GM21528 (cell line): ENCODE results near the gene TNP2.
"Not testable (repeated sequence)": the region's sequence is repeated elsewhere in the genome, so short reads cannot be mapped to it uniquely, and the experiment has no call there.

Experiments used
- ATAC-seq: cut with Tn5 transposase; IDR thresholded peaks from one replicate; pipeline ENCODE4 v1.9.1; 2021; ENCODE audit warnings: mild to moderate bottlenecking, moderate library complexity; ENCODE audit not compliant: unreplicated experiment, low FRiP score

TNP2 gene

DNA sequence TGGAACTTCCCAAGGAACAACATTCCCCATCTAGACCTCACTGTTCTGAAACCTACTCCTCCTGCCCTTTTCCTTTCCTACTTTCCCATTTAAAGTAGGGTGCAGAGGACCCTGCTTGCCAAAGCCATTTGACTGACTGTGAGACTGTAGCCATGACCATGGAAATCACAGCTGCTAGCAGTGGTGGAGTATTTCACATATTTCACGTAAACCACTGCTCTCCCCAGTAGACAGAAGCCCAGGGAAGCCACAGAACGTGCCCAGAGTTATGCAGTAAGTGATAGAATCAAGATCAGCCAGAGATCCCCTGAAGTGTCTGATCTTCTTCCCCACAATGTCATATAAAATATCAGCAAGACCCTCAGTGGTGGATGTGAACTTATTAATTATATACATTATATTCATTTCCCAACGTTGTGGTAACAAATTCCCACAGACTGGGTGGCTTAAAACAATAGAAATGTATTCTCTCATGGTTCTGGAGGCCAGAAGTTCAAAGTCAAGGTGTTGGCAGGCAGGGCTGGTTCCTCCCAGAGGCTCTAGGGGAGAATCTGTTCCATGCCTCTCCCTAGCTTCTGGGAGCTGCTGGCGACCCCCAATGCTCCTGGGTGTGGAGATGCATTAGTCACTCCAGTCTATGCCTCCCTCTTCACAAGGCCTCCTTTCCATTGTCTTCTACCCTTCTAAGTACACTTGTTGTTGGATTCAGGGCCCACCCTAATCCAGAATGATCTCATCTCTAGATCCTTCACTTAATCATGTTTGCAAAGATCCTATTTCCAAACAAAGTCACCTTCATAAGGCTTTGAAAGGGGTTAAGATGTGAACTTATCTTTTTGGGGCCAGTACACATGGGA, 32.7 kb upstream of the TNP2 start:
- ATAC-seq, result no peak

DNA sequence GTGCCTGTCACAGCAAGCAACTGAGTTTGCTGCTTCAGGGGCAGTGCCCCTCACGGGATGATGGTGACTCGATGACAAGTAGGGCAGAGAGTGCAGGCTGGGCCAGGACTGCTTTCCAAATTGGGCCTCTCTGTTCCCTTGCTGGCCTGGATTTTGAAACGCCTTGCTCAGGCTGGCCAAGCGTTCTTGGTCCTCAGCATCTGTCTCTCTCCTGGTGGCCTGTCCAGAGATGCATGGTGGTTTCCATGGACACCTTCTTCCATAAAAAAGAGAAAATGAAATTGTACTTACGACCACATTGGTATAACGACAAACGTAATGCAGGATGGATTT, 31.4 kb upstream of the TNP2 start:
- ATAC-seq, result no peak

DNA sequence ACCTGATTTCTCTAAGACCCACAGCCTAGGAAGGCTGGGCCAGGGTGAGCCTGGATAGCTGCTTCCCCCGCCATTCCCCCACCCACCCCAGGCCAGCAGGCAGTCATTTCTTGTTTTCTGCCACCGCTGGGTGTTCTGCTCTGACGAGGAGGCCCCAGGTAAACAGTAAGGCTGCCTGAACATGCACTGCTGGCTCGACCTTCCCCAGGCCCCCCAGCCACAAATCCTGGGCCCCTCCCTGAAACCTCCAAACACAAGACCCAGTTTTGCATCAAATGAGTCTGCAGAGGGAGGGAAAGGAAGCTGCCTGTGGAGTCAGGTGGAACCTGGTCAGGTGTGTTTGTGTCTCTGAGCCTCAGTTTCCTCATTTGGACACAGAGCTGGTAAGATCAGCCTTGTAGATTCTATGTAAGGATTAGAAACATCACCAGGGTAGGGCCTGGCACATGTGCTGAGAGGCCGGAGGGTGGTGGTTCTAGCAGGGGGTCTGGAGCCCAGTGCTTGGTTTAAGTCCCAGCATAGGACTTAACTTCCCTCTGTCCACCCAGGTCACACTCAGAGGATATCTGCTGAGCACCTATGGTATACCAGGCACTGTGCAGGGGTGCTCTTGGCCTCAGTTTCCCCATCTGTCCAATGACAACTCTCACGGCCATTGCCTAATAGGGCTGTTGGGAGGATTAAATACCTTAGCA, 30.9 kb upstream of the TNP2 start:
- no peak for ATAC-seq

DNA sequence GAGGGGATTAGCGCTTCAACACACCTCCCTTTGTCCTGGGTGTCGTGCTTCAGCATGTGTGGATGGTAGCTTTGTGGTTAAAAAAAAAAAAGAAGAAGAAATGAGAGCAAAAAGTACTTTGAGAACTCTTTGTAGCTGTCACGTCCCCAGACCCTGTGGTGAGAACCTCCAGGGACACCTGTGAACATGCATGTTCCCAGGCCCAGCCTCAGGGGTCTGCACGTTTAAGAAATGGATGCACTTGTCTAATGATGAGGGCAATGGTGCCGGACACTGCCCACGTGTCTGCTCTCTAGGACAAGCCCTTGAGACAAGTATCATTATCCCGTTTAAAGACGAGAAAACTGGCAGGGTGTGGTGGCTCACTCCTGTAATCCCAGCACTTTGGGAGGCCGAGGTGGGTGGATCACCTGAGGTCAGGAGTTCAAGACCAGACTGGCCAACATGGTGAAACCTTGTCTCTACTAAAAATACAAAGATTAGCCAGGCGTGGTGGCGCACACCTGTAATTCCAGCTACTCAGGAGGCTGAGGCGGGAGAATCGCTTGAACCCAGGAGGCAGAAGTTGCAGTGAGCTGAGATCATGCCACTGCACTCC, 29.9 kb upstream of the TNP2 start:
- ATAC-seq, result not testable (repeated sequence)

DNA sequence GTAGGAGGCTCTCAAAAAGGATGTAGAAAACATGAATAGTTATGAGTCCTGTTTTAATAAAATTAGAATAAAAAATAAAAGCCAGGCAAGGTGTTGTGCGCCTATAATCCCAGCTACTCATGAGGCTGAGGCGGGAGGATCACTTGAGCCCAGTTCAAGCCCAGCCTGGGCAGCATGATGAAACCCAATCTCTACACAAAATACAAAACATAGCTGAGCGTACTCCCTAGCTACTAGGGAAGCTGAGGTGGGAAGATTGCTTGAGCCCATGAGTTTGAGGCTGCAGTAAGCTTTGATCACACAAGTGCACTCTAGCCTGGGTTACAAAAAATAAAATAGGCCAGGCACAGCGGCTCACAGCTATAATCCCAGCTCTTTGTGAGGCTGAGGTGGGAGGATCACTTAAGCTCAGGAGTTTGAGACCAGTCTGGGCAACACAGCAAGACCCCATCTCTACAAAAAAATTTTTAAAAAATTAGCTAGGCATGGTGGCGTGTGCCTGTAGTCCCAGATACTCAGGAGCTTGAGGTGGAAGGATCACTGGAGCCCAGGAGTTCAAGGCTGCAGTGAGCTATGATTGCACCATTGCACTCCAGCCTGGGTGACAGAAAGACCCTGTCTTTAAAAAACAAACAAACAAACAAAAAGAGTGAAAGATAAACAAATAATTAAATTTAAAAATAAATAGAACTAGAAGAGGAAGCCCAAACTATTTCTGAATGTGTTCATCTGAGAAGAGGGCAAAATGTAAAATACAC, 29.2 kb upstream of the TNP2 start:
- no peak for ATAC-seq

DNA sequence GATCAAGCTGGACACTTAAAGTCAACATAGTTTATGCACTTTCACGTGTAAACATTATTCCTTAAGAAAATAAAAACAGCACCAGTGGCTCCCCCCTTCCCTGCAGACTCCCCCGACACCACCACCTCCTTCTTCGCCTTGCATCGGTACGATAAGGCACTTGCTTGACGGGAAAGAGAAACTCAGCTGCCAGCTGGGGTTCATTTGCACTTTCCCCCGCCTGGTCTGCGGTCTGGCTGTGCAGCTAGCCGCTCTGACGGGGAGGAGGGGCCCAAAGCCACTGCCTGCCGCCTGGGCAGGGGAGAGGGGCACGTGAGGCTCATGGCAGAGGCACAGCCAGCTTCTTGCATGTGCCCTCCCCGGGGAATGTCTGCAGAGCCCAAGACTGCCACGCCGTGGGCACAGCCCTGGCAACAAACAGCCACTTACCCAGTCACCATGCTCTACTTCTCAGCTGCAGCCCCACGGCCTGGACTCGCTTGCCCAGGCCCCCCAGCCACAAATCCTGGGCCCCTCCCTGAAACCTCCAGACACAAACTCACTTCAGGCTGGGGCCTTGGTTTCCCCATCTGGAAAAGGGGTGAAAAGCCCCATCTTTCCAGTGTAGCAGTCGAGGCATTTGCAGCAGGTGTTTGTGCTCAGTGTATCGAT, 28.5 kb upstream of the TNP2 start:
- peak; percentile 69 for ATAC-seq

DNA sequence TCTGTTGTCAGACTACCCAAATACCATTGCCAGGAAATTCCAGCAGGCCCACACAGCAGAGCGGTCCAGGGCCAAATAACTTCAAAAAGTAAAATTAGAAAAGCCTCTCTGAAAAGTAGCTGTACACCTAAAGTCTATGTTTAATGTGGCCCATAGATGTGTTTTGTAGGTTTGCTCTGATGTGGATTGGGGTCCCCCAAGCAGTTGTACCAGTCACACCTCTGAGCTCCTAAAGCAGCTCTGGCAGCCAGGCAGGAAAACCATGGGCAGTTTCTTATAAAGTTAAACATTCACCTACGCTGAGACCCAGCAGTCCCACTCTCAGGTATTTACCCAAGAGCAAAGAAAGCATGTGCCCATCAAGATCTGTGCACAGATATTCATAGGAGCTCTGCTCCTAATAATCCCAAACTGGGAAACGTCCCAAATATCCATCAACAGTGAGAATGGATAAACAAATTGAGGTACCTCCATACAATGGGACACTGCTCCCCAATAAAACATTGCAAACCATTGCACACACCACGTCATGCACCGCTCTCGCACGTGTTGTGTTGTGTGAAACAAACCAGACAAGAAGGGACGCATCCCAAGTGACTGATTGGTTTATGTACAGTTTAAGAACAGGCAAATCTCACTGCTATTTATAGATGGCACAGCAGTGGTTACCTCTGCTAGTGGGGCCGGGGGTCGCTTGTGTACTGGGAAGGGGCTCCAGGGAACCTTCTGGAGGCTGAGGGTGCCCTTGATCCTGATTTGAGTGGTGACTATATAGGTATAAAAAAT, 27.8 kb upstream of the TNP2 start:
- peak; percentile 23 for ATAC-seq

DNA sequence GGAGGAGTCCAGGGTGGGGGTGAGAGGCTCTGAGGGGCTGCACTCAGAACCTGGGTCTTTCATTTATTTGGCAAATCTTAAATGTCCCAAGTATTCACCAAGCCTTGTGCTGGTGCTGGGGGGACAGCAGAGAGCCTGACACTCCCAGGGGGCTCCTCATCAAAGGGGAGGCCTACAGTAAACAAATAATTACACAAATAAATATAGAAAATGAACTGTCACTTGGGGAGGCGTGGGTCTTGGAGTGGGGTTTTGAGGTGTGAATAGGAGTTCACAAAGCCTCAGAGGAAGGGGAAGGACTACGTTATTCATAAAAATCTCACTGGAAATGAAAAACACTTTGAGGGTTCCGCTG, 27.2 kb upstream of the TNP2 start:
- no peak for ATAC-seq

DNA sequence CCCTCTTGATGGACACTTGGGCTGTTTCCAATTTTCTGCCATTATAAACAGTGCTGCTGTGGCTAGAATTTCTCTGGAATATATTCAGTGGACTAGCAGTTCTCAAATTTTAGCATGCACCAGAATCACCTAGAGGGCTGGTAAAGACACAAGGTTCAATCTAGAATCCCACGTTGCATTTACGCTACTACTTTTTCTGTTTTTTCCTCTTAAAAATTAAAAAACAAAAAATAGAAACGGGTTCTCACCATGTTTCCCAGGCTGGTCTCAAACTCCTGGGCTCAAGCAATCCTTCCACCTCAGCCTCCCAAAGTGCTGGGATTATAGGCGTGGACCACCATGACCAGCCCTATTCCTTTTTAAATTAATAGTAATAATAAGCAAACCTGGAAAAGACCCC, 26.5 kb upstream of the TNP2 start:
- ATAC-seq, result no peak

DNA sequence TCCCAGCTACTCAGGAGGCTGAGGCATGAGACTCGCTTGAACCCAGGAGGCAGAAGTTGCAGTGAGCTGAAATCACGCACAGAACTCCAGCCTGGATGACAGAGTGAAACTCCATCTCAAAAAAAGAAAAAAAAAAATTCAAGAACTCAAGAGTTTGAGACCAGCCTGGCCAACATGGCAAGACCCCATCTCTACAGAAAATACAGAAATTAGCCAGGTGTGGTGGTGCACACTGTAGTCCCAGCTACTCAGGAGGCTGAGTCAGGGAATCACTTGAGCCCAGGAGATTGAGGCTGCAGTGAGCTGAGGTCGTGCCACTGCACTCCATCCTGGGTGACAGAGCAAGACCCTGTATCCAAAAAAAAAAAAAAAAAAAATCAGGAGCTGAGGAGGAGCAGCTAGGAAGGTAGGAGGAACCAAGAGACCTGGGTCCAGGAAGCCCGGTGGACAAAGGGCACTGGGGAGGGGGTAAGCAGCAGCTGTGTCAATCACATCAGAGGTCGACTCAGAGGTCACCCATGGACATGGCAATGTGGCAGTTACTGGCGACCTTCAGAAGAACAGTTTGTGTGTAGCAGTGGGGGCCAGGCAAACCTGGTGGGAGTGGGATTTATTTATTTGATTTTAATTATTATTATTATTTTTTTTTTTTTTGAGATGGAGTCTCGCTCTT, 23.1 kb upstream of the TNP2 start:
- ATAC-seq, result no peak

DNA sequence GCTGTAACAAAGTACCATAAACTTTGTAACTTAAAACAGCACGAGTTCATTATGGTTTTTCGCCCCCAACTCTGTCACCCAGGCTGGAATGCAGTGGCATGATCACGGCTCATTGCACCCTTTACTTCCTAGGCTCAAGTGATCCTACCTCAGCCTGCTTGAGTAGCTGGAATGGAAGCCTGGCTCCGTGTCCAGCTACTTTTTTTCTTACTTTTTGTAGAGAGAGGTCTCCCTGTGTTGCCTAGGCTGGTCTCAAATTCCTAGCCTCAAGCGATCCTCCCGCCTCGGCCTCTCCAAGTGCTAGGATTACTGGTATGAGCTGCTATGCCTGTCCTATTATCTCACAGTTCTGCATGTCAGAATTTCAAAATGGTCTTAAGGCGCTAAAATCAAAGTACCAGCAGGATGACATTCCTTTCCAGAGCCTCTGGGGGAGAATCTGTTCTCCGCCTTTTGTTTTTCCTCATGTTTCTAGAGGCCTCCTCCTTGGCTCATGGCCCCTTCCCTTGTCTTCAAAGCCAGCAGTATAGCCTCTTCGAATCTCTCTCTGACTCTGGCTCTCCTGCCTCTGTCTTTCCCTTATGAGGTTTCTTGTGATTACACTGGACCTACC, 22.1 kb upstream of the TNP2 start:
- ATAC-seq, result no peak

DNA sequence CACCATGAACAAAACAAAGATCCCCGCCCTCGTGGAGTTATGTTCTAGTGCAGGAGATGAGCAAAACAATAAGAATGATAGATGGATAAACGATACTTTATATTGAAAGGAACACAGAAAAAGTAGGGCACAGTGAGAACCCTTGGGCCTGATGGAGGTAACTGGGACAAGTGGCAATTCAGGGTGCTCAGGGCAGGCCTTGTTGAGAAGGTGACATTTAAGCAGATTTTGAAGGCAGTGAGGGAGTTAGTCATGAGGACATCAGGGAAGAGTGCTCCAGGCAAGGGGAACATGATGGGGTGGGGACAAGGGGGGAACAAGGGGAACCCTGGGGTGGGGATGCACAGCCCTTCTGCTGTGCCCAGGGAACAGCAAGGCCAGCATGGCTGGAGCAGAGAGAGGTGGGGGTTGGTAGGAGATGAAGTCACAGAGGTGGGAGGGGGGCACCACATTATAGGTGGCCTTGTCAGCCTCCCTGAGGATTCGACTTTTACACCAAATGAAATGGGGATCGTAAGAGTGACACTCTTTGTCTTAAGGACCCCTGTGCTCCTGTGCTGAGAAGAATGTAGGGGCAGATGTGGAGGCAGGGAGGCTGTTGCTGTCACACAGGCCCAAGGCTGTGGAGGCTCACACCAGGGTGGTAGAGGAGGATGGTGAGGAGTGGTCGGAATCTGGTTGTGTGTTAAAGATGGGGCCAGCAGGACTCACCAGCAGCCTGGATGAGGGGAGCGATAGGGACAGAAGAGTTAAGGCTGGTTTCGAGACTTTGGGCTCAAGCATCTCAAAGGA, 21.2 kb upstream of the TNP2 start:
- no peak for ATAC-seq

DNA sequence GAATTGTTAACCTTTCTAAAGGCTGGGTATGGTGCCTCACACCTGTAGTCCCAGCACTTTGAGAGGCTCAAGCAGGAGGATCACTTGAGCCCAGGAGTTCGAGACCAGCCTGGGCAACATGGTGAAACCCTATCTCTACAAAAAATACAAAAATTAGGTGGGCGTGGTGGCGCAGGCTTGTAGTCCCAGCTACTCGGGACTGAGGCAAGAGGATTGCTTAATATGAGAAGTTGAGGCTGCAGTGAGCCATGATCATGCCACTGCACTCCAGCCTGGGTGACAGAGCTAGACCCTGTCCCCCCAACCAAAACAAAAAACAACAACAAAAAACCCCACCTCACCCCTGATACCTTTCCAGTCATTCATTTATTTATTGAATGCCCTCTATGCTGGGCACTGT, 20.6 kb upstream of the TNP2 start:
- not testable (repeated sequence) for ATAC-seq

DNA sequence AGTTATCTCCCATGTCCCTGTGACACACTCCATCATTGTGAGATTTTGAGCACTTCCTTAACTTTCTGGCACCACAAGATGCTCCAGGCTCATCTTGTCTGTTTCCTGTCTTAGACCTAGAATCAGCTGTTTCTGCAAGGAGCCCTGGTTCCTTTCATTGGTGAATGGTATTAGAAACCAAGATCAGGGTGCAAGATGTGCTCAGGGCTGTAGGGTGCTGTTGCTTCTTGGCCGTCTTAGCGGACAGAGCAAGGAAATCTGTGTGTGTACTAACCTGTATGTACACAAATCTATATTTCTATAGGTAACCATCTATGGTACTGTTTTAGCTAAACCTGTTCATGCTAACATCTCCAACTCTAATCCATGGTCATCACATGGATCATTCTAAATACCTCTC, 20.1 kb upstream of the TNP2 start:
- ATAC-seq, result no peak

DNA sequence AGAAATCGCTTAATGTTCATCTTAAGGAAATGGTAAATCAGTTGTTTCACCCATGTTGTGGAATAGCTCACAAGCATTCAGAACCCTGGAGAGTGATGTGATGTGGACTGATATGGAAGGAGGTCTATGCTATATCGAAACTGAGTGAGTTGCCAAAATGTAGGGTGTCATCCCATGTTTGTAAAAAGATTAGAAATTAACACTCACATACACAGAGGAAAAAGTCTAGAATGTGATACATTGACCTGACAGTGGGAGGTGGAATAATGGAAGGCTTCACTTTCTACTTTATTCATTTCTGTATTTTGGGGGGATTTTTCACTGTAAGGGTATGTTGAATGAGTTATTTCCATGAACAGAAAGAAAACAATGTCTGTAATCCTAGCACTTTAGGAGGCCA, 16.7 kb upstream of the TNP2 start:
- ATAC-seq, result no peak

DNA sequence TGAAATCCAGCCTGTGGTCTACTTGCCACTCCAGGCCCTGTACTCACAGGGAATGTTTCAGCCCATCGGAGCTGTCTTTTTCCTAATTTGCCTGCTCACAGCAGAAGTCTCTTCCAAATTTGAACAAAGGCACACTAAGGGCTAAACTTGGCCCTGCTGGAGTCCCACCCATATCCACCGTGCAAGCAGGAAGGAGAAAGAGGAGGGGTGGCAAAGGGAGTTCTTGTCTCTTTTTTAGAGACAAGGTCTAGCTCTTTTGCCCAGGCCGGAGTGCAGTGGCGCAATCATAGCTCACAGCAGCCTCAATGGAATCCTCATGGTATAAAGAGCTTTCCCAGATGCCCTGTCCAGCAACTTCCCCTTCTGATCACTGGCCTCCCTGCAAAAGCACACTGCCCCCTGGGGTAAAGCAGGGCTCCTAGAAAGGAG, 14.7 kb upstream of the TNP2 start:
- ATAC-seq, result no peak

DNA sequence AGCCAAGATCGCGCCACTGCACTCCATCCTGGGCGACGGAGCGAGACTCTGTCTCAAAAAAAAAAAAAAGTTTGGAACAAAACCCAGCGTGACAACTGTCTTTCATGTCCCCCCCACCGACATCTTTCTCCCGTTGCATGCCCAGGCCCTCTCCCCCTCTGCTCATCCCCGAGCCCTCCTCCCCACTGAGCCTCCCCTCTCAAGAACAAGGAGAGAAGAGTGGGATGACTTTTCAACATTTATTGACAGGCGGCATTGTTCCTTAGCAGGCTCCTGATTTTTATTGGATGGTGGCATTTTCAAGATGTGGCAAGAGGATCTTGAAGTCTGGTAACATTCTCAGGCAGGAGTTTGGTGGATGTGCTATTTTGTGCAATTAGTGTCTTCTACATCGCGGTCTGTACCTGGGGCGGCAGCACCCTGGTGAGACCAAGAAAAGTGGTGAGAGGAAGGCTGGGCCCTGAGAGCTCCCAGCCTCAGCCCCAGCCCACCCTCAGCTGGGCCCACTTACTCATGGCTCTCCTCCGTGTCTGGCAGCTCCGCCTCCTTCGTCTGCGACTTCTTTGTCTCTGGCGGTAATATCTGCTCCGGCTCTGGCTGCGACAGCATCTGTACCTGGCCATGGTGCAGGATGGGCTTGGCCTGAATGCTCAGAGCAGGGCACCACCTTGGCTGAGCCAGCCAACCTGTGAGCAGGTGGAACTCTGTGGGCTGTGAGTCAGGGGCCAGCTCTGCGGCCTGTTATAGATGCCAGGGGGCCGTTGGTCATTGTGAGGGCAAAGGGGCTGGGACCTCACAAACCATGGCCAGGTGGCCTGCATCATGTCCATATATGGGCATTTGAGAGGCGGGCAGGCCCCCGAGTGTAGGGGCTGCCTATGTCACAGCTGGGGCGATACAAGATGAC, 11.7 kb upstream of the TNP2 start, which contains the start of gene PRM1:
TSS of gene PRM1 (minus strand) at position 715 of the 907 bp plus-strand sequence. CDS start at position 623, 92 bp downstream.
- ATAC-seq, result no peak
